MM.1S (cell line): ENCODE results near the gene NMNAT1.

Source experiments
- DNase-seq: peaks from one replicate; pipeline ENCODE4 v3.0.0-alpha.2; 2015
- H2AFZ ChIP-seq: fragments of 300-600 bp; sonication (generic); 2 replicates; pipeline ENCODE4 v1.6.0; 2016; ENCODE audit warnings: antibody characterized with exemption, low read length
- H3F3A ChIP-seq: fragments of 300-600 bp; sonication (generic); 2 replicates; pipeline ENCODE4 v1.6.1; 2016; ENCODE audit warnings: mild to moderate bottlenecking, antibody characterized with exemption, low read length, moderate library complexity, mixed read lengths; ENCODE audit not compliant: insufficient read depth
- H3K27ac ChIP-seq: fragments of 300-600 bp; sonication (generic); 2 replicates; pipeline ENCODE4 v1.5.1; 2016; ENCODE audit warnings: mild to moderate bottlenecking, low read length
- H3K27me3 ChIP-seq: fragments of 300-600 bp; sonication (generic); replicated peaks from 2 replicates; pipeline ENCODE4 v1.6.0; 2016; ENCODE audit warnings: low read length; ENCODE audit not compliant: insufficient read depth
- H3K36me3 ChIP-seq: fragments of 300-600 bp; sonication (generic); replicated peaks from 2 replicates; pipeline ENCODE4 v1.6.1; 2016; ENCODE audit warnings: mild to moderate bottlenecking, low read length, mixed read lengths; ENCODE audit not compliant: insufficient read depth
- H3K4me1 ChIP-seq: fragments of 300-600 bp; sonication (generic); 2 replicates; pipeline ENCODE4 v1.6.1; 2016; ENCODE audit warnings: low read length, mixed read lengths
- H3K4me2 ChIP-seq: fragments of 300-600 bp; sonication (generic); 2 replicates; pipeline ENCODE4 v1.6.0; 2016; ENCODE audit warnings: low read depth, low read length
- H3K4me3 ChIP-seq: fragments of 300-600 bp; sonication (generic); 2 replicates; pipeline ENCODE4 v1.5.1; 2016; ENCODE audit warnings: low read length, mixed read lengths
- H3K79me2 ChIP-seq: fragments of 300-600 bp; sonication (generic); 2 replicates; pipeline ENCODE4 v1.6.1; 2016; ENCODE audit warnings: mixed run types, low read length, mixed read lengths
- H3K9ac ChIP-seq: fragments of 300-600 bp; sonication (generic); 2 replicates; pipeline ENCODE4 v1.6.1; 2016; ENCODE audit warnings: low read length, mixed read lengths
- H3K9me2 ChIP-seq: fragments of 300-600 bp; sonication (generic); replicated peaks from 2 replicates; pipeline ENCODE4 v1.6.1; 2016; ENCODE audit warnings: mild to moderate bottlenecking, low read length, mixed read lengths; ENCODE audit not compliant: insufficient read depth
- H3K9me3 ChIP-seq: fragments of 300-600 bp; sonication (generic); replicated peaks from 2 replicates; pipeline ENCODE4 v1.6.1; 2016; ENCODE audit warnings: mild to moderate bottlenecking, low read length, mixed read lengths; ENCODE audit not compliant: insufficient read depth
- H4K20me1 ChIP-seq: fragments of 300-600 bp; sonication (generic); 2 replicates; pipeline ENCODE4 v1.6.1; 2016; ENCODE audit warnings: mild to moderate bottlenecking, low read length, moderate library complexity, mixed read lengths; ENCODE audit not compliant: insufficient read depth
- EZH2 ChIP-seq: fragments of 300-600 bp; sonication (generic); optimal IDR thresholded peaks from 2 replicates; pipeline ENCODE3; 2017; ENCODE audit warnings: low read depth, mild to moderate bottlenecking, antibody characterized with exemption, low read length, mixed read lengths
- EZH2phosphoT487 ChIP-seq: fragments of 300-600 bp; sonication (generic); IDR thresholded peaks from 2 replicates; pipeline ENCODE4 v1.6.1; 2018; ENCODE audit warnings: antibody characterized with exemption, low read length
- TF ChIP-seq, protein P1 (sequence below): fragments of 300-600 bp; sonication (generic); IDR thresholded peaks from 2 replicates; pipeline ENCODE4 v1.5.1; 2016; ENCODE audit warnings: antibody characterized with exemption, low read length, mixed read lengths

NMNAT1 gene

GRCh38 chr1:9904596-9904995 is 38.7 kb upstream of the NMNAT1 start:
- Histone ChIP-seq H3K27ac (no peak overlapping the region), H3F3A (no peaks in the 10 kb centered on the region), H3K9ac (no peak overlapping the region), H3K36me3 (no peaks in the 10 kb centered on the region), H3K4me1 (peaks cover 17% of the 10 kb centered on the region), H3K4me2 (no peak overlapping the region), H3K79me2 (peaks cover 10% of the 10 kb centered on the region; the same call in 1 of the 2 replicates), H3K9me3 (no peaks in the 10 kb centered on the region), H2AFZ (no peak overlapping the region), H3K9me2 (no peaks in the 10 kb centered on the region), H3K4me3 (no peak overlapping the region), H3K27me3 (no peaks in the 10 kb centered on the region), H4K20me1 (no peaks in the 10 kb centered on the region)
- no peak for DNase-seq
- TF ChIP-seq EZH2 = no peak

GRCh38 chr1:9905010-9905409 is 38.3 kb upstream of the NMNAT1 start:
- peaks cover 11% of the 10 kb centered on the region; the same call in 1 of the 2 replicates for H3K79me2 ChIP-seq
- H3K9ac ChIP-seq = no peak overlapping the region
- no peak for DNase-seq
- H2AFZ ChIP-seq = no peak overlapping the region
- no peaks in the 10 kb centered on the region for H3K9me3 ChIP-seq
- no peaks in the 10 kb centered on the region for H4K20me1 ChIP-seq
- no peak overlapping the region for H3K27ac ChIP-seq
- H3K27me3 ChIP-seq = no peaks in the 10 kb centered on the region
- H3K4me2 ChIP-seq = no peak overlapping the region
- TF ChIP-seq EZH2phosphoT487 = no peak
- TF ChIP-seq EZH2 = no peak
- TF ChIP-seq, protein P1, sequence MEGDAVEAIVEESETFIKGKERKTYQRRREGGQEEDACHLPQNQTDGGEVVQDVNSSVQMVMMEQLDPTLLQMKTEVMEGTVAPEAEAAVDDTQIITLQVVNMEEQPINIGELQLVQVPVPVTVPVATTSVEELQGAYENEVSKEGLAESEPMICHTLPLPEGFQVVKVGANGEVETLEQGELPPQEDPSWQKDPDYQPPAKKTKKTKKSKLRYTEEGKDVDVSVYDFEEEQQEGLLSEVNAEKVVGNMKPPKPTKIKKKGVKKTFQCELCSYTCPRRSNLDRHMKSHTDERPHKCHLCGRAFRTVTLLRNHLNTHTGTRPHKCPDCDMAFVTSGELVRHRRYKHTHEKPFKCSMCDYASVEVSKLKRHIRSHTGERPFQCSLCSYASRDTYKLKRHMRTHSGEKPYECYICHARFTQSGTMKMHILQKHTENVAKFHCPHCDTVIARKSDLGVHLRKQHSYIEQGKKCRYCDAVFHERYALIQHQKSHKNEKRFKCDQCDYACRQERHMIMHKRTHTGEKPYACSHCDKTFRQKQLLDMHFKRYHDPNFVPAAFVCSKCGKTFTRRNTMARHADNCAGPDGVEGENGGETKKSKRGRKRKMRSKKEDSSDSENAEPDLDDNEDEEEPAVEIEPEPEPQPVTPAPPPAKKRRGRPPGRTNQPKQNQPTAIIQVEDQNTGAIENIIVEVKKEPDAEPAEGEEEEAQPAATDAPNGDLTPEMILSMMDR = no peak
- no peaks in the 10 kb centered on the region for H3K36me3 ChIP-seq
- no peaks in the 10 kb centered on the region for H3F3A ChIP-seq
- no peak overlapping the region for H3K4me3 ChIP-seq
- no peaks in the 10 kb centered on the region for H3K9me2 ChIP-seq
- peaks cover 17% of the 10 kb centered on the region for H3K4me1 ChIP-seq

GRCh38 chr1:9906466-9906865 is 36.8 kb upstream of the NMNAT1 start:
- TF ChIP-seq, protein P1 = no peak
- TF ChIP-seq EZH2phosphoT487 (no peak), EZH2 (no peak)
- Histone ChIP-seq H3K4me3 (no peak overlapping the region), H3K9me2 (no peaks in the 10 kb centered on the region), H3K79me2 (peaks cover 11% of the 10 kb centered on the region; the same call in 1 of the 2 replicates), H3K9ac (no peak overlapping the region), H4K20me1 (no peaks in the 10 kb centered on the region), H3F3A (peaks cover 9% of the 10 kb centered on the region), H3K4me2 (no peak overlapping the region), H3K9me3 (no peaks in the 10 kb centered on the region), H2AFZ (no peak overlapping the region), H3K27ac (no peak overlapping the region), H3K36me3 (no peaks in the 10 kb centered on the region), H3K4me1 (peaks cover 7% of the 10 kb centered on the region), H3K27me3 (no peaks in the 10 kb centered on the region)
- DNase-seq = no peak

GRCh38 chr1:9907441-9907840 is 35.8 kb upstream of the NMNAT1 start:
- Histone ChIP-seq H2AFZ (no peak overlapping the region), H3K4me3 (no peak overlapping the region), H3K27ac (no peak overlapping the region), H3K9me2 (no peaks in the 10 kb centered on the region), H3K9ac (no peak overlapping the region), H3F3A (peaks cover 9% of the 10 kb centered on the region), H3K79me2 (peaks cover 11% of the 10 kb centered on the region; the same call in 1 of the 2 replicates), H3K36me3 (no peaks in the 10 kb centered on the region), H3K4me1 (peaks cover 7% of the 10 kb centered on the region), H3K27me3 (no peaks in the 10 kb centered on the region), H3K9me3 (no peaks in the 10 kb centered on the region), H3K4me2 (no peak overlapping the region), H4K20me1 (no peaks in the 10 kb centered on the region)
- no peak for DNase-seq
- TF ChIP-seq EZH2phosphoT487 (no peak), EZH2 (no peak)
- TF ChIP-seq, protein P1 = no peak
